Stomach (tissue), 9 donors: Measurements from ENCODE around the gene PRKCA. TPM values are rescaled to one million over a fixed set of nuclear protein-coding genes. Genes with fewer than 3 reads are reported as not detected.

Experiments used
- DNase-seq, 2 donors: peaks; one replicate each; pipeline versions ENCODE4 v3.0.0 to v3.0.0-alpha.2; 2013 to 2019
- H3K27ac ChIP-seq, 5 donors: fragments of 200-600 bp in 4 of 5; sonication (generic) in 4 of 5; one replicate each; pipeline ENCODE4 v1.5.1; 2013 to 2019; ENCODE audit warnings: mild to moderate bottlenecking in 1 of 5, moderate library complexity in 1 of 5
- H3K27me3 ChIP-seq, 3 donors: fragments of 200-600 bp; sonication (generic); one replicate each; pipeline ENCODE4 v1.5.1; 2017 to 2019; ENCODE audit warnings: mixed run types in 1 of 3
- H3K36me3 ChIP-seq, 4 donors: fragments of 200-600 bp; sonication (generic); 1 replicate in 3 of 4; 2 replicates in 1 of 4; pipeline ENCODE4 v1.5.1; 2016 to 2019
- H3K4me1 ChIP-seq, 4 donors: fragments of 200-600 bp; sonication (generic); one replicate each; pipeline ENCODE4 v1.5.1; 2016 to 2019
- H3K4me3 ChIP-seq, 4 donors: fragments of 200-600 bp; sonication (generic) in 3 of 4; one replicate each; pipeline ENCODE4 v1.5.1; 2016 to 2019; ENCODE audit warnings: mild to moderate bottlenecking in 1 of 4
- H3K9me3 ChIP-seq, 4 donors: fragments of 200-600 bp; sonication (generic); one replicate each; pipeline ENCODE4 v1.5.1; 2016 to 2019
- EP300 ChIP-seq: sonication (generic); formaldehyde crosslinking; IDR thresholded peaks from one replicate; pipeline ENCODE4 v1.6.1; 2017; ENCODE audit warnings: antibody characterized with exemption
- POLR2A ChIP-seq, 4 donors: fragments of 450-650 bp; IDR thresholded peaks; one replicate each; pipeline ENCODE4 v1.6.1; 2016; ENCODE audit warnings: antibody characterized with exemption in 4 of 4, control low read depth in 2 of 4, mild to moderate bottlenecking in 1 of 4, moderate library complexity in 1 of 4
- POLR2AphosphoS5 ChIP-seq, 3 donors: sonication (generic); formaldehyde crosslinking; IDR thresholded peaks; one replicate each; pipeline ENCODE4 v1.6.1; 2016; ENCODE audit warnings: antibody characterized with exemption in 3 of 3
- WGBS, 5 donors: extraction: QIAGEN DNeasy Blood & Tissue Kit in 3 of 5; methylation state at CpG; one replicate each; pipeline versions ENCODE4 v1.1.5 to v1.1.7; 2013 to 2018; 5-methylcytosine and 5-hydroxymethylcytosine counted together
- intact Hi-C: fragments of 100-400 bp; cut with DNase I; formaldehyde crosslinking; loops from one replicate; pipeline ENCODE4 v1.15.1; 2023; ENCODE audit warnings: low total_unique reads
- polyA plus RNA-seq, 3 donors: library from polyadenylated mRNA; stranded (reverse); fragments of 200-250 nt; gene quantifications; one replicate each; pipeline ENCODE4 v1.2.3, GENCODE V29; 2013
- total RNA-seq, 5 donors: library from RNA; depleted of rRNA; stranded (reverse); fragments of >200 nt; gene quantifications; one replicate each; pipeline versions ENCODE4 v1.1.0 to v1.2.3, GENCODE V29; 2014 to 2016
- TF ChIP-seq, protein P1 (sequence below), 7 experiments: fragments of 450-650 bp in 4 of 7; fragments of 200-600 bp in 3 of 7; sonication (generic) in 3 of 7; IDR thresholded peaks; one replicate each; pipeline ENCODE4 v1.5.1; 2016 to 2019; ENCODE audit warnings: antibody characterized with exemption in 7 of 7, control low read depth in 2 of 7, mild to moderate bottlenecking in 1 of 7
- donor health status: healthy with polysubstance abuse.
- donor health status: Bipolar disorder and iron deficiency.
- donor health status: healthy.

Gene PRKCA
- total and polyA plus RNA-seq, 8 donors = 2.1 to 41.1 (median 12.2) TPM

DNA sequence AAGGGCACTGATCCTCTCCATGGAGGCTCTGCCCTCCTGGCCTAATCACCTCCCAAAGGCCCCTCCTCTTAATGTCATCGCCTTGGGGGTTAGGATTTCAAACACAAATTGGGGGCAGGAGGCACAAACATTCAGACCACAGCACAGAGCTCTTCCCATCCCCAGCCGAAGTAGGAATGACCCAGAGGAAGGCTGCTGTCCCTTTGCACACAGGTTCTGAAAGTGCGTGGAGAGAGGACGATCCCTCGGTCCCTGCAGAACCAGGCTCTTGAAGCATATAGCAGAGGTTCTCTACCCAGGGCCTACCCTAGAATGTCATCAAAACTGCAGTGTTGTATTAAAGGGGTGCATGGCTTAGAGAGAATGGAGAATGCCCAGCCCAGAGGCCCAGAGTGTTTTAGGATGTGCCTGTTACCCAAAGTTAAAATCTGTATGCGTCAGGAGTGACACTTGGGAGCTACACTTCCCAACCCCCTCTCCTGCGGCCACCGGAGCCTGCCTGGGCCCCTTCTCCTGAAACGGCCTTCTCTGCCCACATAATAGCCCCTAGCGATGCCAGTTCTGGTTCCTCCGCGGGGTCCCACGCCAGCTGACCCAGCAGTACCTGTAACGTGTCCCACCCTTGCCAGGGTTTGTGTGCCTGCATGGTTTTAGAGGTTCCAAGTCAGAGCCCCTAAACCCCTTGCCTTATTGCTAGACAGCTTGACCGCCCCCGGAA, 373.0 kb downstream of the PRKCA start:
- Histone ChIP-seq H3K27me3 (no peaks in the 10 kb centered on the region), H3K9me3 (no peaks in the 10 kb centered on the region), H3K4me3 (peak overlapping the region in 1 of 4 donors; percentile 26), H3K27ac (peak overlapping the region; percentile 68 to 84 (median 71)), H3K36me3 (no peaks in the 10 kb centered on the region), H3K4me1 (peaks cover 12 to 41% (median 23%) of the 10 kb centered on the region in 4 donors)
- no peak for TF ChIP-seq POLR2AphosphoS5 (IDR thresholded peaks at IDR 0.05)
- TF ChIP-seq, protein P1, sequence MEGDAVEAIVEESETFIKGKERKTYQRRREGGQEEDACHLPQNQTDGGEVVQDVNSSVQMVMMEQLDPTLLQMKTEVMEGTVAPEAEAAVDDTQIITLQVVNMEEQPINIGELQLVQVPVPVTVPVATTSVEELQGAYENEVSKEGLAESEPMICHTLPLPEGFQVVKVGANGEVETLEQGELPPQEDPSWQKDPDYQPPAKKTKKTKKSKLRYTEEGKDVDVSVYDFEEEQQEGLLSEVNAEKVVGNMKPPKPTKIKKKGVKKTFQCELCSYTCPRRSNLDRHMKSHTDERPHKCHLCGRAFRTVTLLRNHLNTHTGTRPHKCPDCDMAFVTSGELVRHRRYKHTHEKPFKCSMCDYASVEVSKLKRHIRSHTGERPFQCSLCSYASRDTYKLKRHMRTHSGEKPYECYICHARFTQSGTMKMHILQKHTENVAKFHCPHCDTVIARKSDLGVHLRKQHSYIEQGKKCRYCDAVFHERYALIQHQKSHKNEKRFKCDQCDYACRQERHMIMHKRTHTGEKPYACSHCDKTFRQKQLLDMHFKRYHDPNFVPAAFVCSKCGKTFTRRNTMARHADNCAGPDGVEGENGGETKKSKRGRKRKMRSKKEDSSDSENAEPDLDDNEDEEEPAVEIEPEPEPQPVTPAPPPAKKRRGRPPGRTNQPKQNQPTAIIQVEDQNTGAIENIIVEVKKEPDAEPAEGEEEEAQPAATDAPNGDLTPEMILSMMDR (IDR thresholded peaks at IDR 0.05) = no peak
- TF ChIP-seq EP300 = no peak
- TF ChIP-seq POLR2A (IDR thresholded peaks at IDR 0.05) = no peak
- 85 to 91% (median 89%) methylated on average over 16 of the region's 16 CpGs for WGBS, 5 donors
- intact Hi-C loops = no loop called here
- no peak for DNase-seq

DNA sequence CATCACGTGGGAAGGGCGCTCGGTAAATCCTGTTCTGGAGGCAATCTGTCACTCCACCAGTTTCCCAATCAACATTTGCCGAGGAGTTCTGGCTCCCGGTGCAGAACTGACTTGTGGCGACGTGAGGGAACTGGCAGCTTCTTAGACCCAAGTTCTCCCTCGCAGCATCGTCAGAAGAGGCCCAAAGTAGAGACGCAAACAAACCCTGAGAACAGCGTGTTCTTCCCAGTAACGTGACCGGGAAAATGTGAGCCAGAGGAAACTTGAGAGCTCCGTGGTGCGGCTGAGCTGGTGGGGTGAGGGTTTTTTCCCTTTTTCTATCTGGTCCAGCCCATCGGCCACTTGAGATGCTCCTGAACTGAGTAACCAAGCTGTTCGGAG, 373.6 kb downstream of the PRKCA start:
- intact Hi-C loops = no loop called here
- WGBS, 5 donors = 39 to 63% (median 50%) methylated on average over 17 of the region's 17 CpGs
- DNase-seq = peak; percentile 34 to 65
- peak overlapping the region in 2 of 4 donors; percentile 17 to 26 for H3K4me3 ChIP-seq
- peak in 1 of 3 donors; percentile 9 for TF ChIP-seq POLR2AphosphoS5 (IDR thresholded peaks at IDR 0.05)
- TF ChIP-seq, protein P1 (IDR thresholded peaks at IDR 0.05) = no peak
- no peaks in the 10 kb centered on the region for H3K36me3 ChIP-seq
- no peaks in the 10 kb centered on the region for H3K27me3 ChIP-seq
- peak overlapping the region; percentile 68 to 84 (median 71) for H3K27ac ChIP-seq
- H3K9me3 ChIP-seq = no peaks in the 10 kb centered on the region
- H3K4me1 ChIP-seq = peaks cover 12 to 41% (median 23%) of the 10 kb centered on the region in 4 donors

DNA sequence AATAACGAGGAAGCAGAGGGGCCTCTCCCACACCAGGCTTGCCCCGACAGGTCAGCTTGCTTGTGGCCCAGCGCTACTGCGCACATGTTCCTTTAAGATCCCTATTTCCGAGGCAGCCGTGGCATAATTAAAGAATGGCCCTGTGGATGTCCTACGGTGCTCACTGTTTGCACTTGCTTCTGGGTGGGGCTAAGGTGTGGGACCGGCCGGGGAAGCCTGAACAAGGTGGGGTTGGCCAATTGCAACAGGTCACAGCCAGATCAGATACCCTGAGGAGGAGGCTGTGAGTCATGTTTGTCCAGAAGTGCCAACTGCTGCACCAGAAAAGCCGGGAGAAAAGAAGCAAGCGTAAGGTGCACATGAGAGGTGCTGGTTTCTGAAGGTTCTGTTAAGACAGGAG, 374.0 kb downstream of the PRKCA start:
- Histone ChIP-seq H3K27ac (peak overlapping the region; percentile 68 to 84 (median 71)), H3K9me3 (no peaks in the 10 kb centered on the region), H3K36me3 (no peaks in the 10 kb centered on the region), H3K4me1 (peaks cover 12 to 41% (median 23%) of the 10 kb centered on the region in 4 donors), H3K4me3 (peak overlapping the region in 2 of 4 donors; percentile 17 to 26), H3K27me3 (no peaks in the 10 kb centered on the region)
- peak; percentile 88 to 92 for DNase-seq
- 34 to 69% (median 42%) methylated on average over 11 of the region's 11 CpGs for WGBS, 5 donors
- intact Hi-C loops = no loop called here
- no peak for TF ChIP-seq POLR2A (IDR thresholded peaks at IDR 0.05)
- TF ChIP-seq POLR2AphosphoS5 (IDR thresholded peaks at IDR 0.05) = peak in 2 of 3 donors; percentile 56 to 70

DNA sequence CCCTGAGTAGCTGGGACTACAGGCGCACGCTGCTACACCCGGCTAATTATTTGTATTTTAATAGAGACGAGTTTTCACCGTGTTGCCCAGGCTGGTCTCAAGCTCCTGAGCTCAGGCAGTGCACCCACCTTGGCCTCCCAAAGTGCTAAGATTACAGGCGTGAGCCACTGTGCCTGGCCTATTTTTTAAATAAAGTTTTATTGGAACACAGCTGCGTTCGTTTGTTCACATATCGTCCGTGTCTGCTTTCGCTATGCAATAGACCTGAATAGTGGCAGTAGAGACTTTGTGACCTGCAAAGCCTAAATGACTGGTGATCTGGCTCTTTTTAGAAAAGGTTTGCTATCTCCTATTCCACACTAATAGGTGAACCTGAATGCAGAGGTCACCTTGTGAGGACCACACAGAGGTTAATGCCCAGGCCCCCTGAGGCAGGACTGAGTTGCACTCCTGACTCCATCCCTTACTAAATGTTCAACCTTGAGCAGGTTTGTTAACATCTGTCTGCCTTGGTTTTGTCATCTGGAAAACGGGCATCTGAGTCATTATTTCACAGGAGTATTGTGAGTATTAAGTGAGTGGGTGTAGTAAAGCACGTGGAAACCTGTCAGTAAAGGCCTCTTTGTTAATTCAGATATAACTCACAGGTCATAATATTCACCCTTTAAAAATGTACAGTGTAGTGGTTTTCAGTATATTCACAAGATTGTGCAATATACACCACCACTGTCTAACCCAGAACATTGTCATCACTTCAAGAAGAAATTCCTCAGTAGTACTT, 375.0 kb downstream of the PRKCA start:
- WGBS, 5 donors = 92 to 96% (median 95%) methylated on average over 13 of the region's 13 CpGs
- Histone ChIP-seq H3K4me1 (peaks cover 18 to 41% (median 23%) of the 10 kb centered on the region in 4 donors), H3K36me3 (no peaks in the 10 kb centered on the region), H3K27me3 (no peaks in the 10 kb centered on the region), H3K27ac (peak overlapping the region; percentile 68 to 84 (median 71)), H3K9me3 (no peaks in the 10 kb centered on the region), H3K4me3 (no peak overlapping the region)
- intact Hi-C loops = no loop called here
- TF ChIP-seq, protein P1 (IDR thresholded peaks at IDR 0.05) = no peak
- TF ChIP-seq POLR2AphosphoS5 (IDR thresholded peaks at IDR 0.05) (no peak), EP300 (no peak), POLR2A (IDR thresholded peaks at IDR 0.05) (no peak)
- no peak for DNase-seq
